HEK293 (cell line): ENCODE results near the gene BPNT1.

Experiments
- ZNF211 ChIP-seq: fragments of 450-650 bp; formaldehyde crosslinking; IDR thresholded peaks from 2 replicates; pipeline ENCODE4 v1.5.1; 2016; ENCODE audit warnings: low read depth, missing biosample characterization, missing genetic modification characterization
- ZNF423 ChIP-seq: fragments of 450-650 bp; formaldehyde crosslinking; IDR thresholded peaks from 2 replicates; pipeline ENCODE4 v1.5.1; 2016; ENCODE audit warnings: missing biosample characterization, missing genetic modification characterization

DNA sequence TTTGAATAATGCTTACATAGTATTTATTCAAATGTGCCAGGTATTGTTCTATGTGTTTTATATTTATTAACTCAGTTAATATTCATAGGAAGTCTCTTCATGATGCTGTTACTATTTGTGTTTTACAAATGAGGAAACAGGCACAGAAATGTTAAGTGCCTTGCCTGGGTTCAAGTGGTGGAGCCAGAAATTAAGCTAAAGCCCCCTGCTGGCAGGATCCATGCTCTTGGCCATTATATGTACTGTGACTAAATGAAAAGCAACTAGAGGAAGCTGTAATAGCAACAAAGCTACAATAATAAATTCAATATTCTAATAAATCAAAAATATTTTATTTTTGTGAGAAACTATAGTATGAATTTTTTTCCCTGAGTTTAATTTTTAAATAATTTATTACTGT, 34.3 kb upstream of the BPNT1 start:
- TF ChIP-seq ZNF211 (tag by site-specific recombination): no peak
- no peak for TF ChIP-seq ZNF423 (tag by site-specific recombination)
